NCI-H1436 treated with DMSO at 0.1 percent for 48 hours (cell line): ENCODE results near the gene ZNRF2.
"Not testable (repeated sequence)": the region's sequence is repeated elsewhere in the genome, so short reads cannot be mapped to it uniquely, and the experiment has no call there.

Experiments
- DNase-seq: peaks from one replicate; lab custom pipeline; 2025; lab: John Stamatoyannopoulos, UW

Gene ZNRF2

DNA sequence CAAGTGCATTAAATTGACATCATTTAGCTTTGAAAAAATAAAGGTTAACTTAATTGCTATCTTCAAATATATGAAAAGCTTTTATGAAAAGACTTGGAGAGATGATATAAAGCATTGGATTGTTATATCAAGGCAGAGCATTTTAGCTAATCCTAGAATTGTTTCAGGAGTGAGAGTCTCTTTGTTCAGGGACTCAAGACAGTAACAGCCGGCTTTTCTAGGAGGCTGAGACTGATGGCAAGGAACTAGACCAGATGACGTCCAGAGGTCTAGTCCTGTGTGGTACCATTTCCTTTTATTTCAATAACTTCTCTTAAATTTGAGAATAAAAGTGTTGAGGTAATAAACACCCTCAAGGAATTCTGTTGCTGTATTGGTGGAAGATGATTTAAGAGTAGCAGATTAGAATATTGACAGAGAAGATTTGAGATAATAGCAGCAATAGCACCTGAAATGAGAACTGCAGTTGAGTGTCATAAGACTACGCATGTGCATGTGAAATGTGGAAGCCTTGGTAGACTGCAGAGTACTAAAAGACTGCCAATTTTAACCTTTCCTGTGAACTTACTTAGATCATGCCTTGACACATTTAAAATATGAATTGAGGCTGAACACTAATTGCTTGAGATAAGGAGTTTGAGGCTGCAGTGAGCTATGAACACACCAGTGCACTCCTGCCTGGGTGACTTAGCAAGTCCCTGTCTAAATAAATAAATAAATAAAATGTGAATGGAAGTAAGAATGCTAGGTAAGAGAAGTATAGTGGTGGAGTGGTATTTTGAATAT, 79.6 kb downstream of the ZNRF2 start:
- DNase-seq: no peak

DNA sequence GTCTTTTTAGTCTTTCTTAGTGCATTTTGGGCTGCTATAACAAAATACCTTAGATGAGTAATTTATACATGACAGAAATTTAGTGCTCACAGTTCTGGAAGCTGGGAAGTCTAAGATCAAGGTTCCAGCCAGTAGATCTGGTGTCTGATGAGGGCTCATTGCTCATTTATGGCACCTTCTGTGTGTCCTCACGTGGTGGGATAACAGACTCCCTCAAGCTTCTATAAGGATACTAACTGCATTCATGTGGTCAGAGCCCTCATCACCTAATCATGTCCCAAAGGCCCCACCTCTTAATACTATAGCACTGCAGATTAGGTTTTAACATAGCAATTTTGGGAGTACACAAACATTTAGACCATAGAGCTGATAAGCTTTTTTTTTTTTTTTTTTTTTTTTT, 80.4 kb downstream of the ZNRF2 start:
- no peak for DNase-seq

DNA sequence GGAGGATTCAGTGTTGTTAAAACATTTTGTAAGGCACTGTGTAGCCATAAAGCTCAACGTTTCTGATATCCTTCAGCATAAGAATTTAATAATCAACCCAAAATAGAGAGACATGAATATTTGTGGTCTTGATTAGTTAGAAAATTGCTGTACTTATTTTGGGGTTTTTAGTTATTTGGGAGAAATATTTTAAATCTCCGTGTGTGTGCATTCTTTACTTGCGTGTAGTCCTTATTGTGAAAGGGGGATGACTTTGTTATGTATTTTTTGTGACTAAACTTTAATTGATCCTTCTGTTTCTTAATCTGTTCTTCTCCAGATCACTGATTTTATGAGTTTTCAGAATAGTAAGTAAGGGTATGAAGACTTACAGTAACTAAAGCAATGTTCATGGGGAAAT, 81.2 kb downstream of the ZNRF2 start:
- DNase-seq: no peak

DNA sequence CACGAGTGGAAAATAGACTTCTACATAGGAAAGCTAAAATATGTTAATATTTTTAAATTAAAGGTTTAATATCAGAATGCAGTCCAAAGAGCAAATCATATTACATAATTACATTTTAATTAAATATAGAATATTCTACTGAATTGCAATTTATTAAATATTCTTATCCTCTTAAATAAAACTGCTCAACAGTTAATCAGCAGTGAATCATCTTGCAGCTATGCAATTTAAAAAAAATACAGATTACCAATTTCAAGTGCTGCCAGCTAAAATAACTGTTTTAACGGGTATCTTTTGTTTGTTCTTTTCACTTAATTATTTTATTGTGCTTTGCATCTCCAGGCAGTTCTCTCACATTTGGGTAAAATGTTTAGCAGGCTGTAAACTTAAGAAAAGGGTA, 82.2 kb downstream of the ZNRF2 start:
- no peak for DNase-seq

DNA sequence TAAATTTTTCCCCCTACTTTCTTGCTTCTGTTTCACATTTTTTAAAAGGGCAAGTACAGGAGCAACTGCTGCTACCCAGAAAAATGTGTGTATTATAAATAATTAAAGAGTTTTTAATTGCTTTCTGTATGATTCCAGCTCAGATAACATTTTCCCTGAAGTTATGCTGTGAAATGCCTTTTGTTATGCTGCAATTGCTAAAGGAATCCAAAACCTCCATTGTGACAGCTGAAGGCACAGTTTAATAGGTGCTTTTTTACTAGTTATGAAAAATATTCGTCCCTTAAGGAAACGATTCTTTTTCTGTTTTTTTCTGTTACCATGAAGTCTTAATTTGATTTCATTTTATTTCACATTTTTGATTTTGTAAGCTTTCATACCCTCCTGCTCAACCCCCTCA, 83.2 kb downstream of the ZNRF2 start:
- no peak for DNase-seq

DNA sequence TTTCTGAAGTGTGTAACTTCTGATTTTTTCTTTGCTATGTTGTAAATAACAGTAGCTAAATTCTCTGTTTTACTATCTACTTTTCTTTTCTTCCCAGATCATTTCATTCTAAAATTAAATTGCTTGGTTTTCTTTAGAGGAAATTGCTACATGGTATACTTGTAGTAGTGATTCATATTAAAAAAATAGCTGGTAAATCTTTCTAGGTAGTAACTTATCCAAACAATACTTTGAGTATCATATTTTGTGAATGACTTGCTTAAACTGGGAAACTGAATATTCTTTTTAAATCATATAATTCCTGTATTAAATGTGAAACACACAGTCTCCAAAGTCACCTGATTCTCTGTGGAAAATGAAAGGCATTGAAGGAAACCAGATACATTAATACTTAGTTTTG, 85.5 kb downstream of the ZNRF2 start:
- no peak for DNase-seq

DNA sequence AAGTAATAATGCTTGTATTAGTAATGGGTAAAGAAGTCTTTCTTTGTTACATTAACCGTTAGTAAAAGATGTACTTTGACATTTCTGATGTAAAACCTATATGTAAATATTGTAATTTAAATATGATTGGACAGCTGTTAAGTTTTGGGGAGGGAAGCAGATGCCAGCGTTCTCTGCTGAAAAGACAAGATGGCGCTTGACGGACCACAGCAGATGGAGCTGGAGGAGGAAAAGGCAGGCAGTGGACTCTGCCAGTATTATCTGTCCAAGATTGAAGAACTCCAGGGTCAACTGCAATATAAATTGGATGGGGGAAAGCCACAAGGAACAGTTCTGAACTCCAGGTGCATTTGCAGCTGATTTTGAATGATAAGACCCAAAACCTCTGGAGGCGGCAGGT, 86.9 kb downstream of the ZNRF2 start:
- no peak for DNase-seq

DNA sequence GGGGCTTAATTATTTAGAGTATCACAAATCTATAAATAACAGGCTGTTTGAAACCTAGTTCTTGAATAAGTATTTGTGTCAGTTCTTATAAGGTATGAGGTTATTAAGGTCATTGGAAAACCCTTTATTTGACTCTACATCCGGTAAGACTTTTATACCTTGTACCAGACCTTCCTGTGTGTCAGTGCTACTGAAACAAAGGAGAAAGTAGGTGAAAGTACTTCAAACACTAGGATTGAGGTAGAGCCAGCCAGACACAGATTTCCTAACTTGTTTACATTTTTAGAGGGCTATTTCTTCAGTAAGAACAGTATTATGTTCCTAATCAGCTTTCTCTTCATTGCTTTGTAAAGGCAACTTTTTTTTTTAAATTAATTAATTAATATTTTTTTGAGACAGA, 93.9 kb downstream of the ZNRF2 start:
- DNase-seq: no peak

DNA sequence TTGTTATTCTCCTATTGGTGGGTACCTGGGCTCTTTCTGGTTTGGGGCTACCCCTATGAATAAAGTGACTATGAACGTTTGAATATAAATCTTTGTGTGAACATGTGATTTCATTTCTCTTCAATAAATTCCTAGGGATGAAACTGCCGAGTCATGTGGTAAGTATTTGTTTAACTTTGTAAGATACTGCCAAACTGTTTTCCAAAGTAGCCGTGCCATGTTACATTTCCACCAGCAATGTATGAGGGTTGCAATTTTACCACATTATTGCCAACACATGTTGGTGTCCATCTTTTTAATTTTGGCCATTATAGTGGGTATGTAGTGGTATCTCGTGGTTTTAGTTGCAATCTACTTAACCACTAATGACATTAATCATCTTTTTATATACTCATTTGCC, 94.7 kb downstream of the ZNRF2 start:
- DNase-seq: no peak

DNA sequence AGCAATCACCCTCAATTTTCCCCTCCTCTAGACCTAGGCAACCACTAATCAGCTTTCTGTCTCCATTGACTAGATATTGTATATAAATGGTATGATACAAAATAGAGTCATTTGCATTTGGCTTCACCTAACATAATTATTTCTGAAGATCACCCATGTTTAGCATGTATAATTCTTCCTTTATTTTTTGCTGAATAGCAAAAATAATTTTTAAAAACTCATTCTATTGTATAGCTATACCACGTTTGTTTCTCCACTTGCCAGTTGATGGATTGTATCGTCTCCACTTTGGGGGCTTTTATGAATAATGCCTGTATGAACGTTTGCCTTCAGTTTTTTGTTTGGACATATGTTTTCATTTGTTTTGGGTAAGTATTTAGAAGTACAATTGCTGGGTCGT, 95.3 kb downstream of the ZNRF2 start:
- no peak for DNase-seq

DNA sequence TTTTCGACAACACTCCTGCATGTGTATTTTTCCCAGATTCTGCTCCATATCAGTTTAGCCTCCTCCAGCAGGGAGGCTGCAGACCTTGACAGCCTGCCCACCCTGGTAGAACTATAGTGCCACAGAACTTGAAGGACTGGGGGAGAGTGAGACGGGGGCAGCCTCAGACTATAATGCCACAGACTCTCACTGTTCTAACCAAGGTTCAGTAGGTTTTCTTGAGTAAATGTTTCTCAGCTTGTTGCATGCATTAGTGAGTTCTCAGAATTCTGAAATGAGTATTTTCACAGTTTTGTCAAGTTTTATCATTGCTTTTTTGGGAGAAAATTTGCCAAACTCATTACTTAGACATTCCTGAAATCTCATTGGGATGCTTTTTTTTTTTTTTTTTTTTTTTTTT, 95.9 kb downstream of the ZNRF2 start:
- DNase-seq: no peak

DNA sequence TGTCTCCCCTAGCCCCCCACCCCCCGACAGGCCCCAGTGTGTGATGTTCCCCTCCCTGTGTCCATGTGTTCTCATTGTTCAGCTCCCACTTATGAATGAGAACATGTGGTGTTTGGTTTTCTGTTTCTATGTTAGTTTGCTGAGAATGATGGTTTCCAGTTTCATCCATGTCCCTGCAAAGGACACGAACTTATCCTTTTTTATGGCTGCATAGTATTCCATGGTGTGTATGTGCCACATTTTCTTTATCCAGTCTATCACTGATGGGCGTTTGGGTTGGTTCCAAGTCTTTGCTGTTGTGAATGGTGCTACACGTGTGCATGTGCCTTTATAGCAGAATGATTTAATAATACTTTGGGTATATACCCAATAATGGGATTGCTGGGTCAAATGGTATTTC, 96.4 kb downstream of the ZNRF2 start:
- DNase-seq: not testable (repeated sequence)

DNA sequence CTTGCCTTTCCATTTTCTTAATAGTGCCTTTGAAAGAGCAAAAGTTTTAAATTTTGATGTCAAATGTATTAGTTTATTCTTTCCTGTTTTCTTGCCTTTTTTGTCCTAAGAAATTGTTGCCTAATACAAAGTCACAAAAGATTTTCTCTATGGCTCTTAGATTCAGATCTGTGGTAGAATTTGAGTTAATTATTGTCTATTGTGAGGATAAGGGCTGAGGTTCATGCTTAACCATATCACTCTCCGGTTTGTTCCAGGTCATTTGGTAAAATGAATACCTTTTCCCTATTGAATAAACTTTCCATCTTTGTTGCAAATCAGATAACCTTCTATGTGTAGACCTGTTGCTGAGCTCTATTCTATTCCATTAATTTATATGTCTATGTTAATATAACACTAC, 98.2 kb downstream of the ZNRF2 start:
- DNase-seq: no peak

DNA sequence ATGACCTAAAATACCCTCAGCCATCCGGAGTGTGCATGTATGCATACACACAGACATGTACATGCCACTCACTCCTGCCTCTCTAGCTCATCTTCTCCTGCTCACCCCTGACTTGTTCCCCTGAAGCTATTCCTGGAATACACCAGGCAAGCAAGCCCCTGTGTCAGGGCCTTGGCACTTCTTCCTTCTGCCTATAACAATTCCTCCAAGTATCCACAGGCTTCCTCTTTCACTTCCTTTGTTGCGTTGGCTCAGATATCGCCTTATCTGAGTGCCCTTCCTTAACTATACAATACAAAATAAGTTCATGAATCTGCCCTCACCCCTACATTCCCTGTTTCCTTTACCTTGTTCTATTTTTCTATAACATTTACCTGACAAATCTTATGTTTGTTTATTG, 105.4 kb downstream of the ZNRF2 start:
- no peak for DNase-seq

DNA sequence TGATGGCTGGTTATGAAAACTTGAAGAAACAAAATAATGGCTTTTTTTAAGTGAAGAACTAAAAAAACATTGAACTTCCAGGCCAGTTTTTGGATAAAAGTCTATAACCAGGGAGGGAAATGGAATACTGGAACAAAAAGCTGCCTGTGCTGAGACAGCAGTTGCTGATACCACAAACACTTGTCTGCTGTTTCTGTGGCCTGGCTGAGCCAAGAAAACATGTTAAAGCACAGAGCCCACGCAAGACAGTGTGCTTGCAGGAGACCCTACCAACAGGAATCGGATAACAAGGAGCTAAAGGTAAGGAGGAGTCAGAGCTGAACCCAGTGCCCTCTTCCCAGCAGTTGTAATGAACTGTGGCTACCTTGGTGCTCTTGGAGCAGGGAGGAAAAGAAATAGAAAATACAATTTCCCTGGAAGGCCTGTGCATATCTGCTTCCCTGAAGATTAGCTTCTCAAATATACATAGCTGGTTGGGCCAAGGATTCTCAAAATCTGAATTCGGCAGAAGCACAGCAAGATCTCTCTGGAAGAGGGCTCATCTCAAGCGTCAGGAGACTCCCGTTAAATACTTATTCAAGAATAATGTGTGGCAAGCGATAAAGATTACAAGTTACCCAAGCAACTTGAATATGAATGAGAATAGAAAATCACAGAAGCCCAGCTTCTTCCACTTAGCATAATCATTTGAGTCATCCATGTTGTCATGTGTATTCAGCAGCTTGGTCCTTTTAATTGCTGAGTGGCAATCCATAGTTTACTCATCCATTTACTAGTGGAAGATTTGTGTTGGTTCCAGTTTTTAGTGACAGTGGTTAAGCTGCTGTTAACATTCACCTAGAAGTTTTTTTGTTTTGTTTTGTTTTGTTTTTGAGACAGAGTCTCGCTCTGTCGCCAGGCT, 106.6 kb downstream of the ZNRF2 start:
- DNase-seq: no peak

DNA sequence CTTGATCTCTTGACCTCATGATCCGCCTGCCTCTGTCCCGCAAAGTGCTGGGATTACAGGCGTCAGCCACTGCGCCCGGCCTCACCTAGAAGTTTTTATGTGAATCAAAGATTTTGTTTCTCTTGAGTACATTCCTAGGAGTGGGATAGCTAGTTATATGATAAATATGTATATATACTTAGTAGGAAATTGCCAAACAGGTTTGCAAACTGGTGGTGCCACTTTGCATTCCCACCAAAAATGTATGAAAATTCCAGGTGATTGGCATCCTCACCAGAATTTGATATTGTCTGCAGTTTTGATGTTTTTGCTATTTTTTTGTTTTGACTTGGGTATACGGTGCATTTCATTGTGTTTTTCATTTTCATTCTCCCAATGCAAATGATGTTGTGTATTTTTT, 107.4 kb downstream of the ZNRF2 start:
- no peak for DNase-seq

DNA sequence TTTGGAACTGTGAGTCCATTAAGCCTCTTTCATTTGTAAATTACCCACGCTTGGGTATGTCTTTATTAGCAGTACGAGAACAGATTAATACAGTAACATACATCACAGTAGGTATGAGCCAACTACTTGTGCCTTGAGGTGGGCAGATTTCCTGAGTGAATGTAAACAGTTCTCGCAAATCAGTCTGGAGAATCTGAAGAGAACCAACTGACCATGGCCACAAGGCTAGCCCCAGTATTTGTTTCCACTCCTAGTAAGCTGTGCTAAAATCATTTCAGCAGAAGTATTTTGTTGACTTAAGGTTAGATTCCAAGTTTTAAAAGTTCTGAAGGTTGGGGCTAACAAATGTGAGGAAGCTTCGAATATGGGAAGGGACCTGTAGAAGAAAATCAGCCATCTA, 111.3 kb downstream of the ZNRF2 start:
- DNase-seq: no peak

DNA sequence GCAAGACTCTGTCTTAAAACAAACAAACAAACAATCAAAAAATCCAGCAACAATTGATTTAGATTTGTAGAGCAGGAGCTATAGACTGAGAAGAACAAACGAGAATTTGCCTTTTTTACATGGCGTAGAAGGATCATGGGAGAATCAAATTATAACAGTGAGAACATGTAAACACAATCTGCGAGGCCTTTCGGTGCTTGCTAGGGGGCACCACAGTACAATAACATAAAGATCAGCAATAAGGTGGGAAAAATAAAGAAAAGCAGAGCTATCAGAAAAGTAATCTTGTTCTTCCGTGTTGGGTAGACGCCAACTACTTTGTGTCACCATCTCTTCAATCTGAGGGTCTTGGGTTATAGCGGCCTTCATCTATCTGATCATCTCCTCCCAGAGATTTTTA, 112.0 kb downstream of the ZNRF2 start:
- no peak for DNase-seq

DNA sequence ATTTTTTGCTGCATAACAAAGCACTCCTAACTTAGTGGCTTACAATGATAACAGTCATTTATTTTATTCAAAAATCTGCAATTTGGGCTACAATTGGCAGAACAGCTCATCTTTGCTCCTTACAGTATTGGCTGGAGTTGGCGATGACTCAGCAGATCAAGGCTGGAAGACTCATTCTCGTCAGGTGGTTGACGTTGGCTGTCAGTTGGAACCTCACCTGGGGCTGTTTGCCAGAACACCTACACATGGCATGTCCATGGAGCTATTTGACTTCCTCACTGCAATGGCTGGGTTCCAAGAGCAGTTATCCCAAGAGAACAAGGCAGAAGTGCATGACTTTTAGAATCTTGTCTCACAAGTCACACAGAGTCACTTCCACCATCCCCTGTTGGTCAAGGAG, 119.1 kb downstream of the ZNRF2 start:
- no peak for DNase-seq

DNA sequence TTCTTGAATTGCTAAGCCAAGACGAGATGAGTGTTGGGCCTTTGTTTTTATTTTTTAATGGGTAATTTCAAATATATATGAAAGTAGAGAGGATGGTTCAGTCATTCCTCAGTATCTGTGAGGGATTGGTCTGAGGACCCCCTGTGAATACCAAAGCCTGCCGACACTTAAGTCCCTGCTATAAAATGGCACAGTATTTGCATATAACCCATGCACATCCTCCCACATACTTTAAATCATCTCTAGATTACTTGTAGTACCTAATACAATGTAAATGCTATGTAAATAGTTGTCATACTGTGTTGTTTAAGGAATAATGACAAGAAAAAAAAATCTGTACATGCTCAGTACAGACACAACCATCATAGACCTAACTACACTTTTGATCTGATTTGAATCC, 120.8 kb downstream of the ZNRF2 start:
- no peak for DNase-seq

DNA sequence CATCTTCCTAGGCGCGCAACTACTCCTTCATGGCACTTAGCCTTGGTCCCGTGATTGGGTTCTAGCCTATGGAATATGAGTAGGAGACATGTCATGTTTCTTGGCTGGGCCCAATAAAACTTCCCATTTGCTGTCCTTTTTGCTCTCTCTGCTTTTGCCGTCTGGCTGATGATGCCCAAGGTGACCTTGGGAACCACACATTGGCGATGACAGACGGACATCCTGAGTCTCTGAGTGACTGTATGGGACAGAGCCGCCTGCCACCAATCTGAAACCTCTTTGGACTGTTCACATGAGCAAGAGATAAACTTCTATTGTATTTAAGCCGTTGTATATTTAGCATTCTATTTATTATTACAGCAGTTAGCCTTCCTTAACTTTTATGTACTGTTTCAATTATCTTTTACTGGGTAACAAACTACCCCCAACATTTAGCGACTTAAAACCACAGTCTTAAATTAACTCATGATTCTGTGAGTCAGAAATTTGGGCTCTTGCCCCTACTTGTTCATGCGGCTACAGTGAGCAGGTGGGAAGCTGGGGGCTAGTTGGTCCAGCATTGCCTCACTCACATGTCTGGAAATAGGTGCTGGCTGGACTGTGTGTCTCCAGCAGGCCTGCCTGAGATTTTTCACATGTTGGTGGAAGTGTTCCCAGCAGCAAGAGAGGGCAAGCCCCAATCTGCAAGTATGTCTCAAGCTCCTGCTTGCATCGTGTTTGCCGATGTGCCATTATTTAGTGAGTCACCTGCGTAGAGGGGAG, 122.4 kb downstream of the ZNRF2 start:
- DNase-seq: no peak

DNA sequence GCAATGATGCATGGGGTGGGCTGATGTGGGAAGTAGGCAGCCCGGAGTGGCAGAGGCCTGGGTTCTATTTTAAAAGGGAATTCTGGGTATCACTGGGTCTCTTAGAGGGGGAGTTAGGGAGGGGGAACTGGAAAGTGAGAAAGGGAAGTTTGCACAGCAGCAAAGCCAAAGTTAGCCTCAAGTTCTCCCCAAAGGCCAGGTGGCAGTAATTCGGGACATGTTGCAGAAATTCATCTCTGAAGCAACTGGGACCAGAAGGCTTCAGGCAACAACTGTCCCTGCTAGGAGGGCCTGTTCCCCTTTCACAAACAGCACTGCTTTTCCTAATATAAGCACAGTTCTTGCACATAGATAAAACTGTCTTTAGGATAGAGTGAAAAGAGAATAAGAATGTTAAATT, 126.8 kb downstream of the ZNRF2 start:
- DNase-seq: no peak

DNA sequence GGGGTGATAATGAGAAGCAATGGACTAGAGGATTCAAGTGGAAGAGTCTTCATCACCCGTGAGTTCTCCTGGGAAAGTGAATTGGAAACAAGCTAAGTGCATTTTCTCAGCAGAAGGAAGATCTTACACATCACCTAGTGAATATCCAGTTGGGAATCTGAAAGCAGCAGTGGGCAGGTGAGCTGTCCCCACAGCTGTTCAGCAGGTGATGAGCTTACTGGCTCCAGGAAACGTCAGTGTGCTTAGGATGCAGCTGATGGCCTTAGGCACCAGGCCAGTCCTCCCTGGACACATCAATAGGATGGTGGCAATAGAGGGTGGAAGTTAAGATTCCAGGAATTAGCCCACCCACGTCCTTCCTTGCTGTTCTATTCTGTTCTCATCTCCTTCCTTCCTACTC, 127.5 kb downstream of the ZNRF2 start:
- no peak for DNase-seq
